NB4 (cell line): ENCODE measurements around the gene CCDC27.

Experiments used
- DNase-seq: peaks from one replicate; pipeline ENCODE4 v3.0.0; 2010; ENCODE audit warnings: low read depth
- H3K4me3 ChIP-seq: one replicate; pipeline ENCODE4 v1.5.1; 2011; ENCODE audit warnings: mild to moderate bottlenecking, low read depth, low read length, moderate library complexity
- CTCF ChIP-seq: IDR thresholded peaks from one replicate; pipeline ENCODE4 v1.5.1; 2012; ENCODE audit warnings: low read depth, low read length
- MAX ChIP-seq: IDR thresholded peaks from 2 replicates; pipeline ENCODE4 v1.6.1; 2011; ENCODE audit warnings: low read depth, low read length
- MYC ChIP-seq: IDR thresholded peaks from 2 replicates; pipeline ENCODE4 v1.6.1; 2011; ENCODE audit warnings: low read depth, low read length
- POLR2A ChIP-seq: IDR thresholded peaks from 2 replicates; pipeline ENCODE4 v1.6.1; 2011; ENCODE audit warnings: mild to moderate bottlenecking; ENCODE audit not compliant: insufficient read length; ENCODE audit errors: extremely low read depth

Gene CCDC27

GRCh38 chr1:3752400-3752945 is at the start of gene CCDC27:
Gene CCDC27 (plus strand): TSS chr1:3752450. CDS start chr1:3752482, 32 bp downstream.
- no peak within 1 kb of the TSS for H3K4me3 ChIP-seq
- no peak for DNase-seq
- TF ChIP-seq MAX (no peak), CTCF (no peak), POLR2A (no peak), MYC (no peak)

GRCh38 chr1:3702528-3702927 is 49.7 kb upstream of the CCDC27 start:
- no peak for TF ChIP-seq CTCF
- no peak for TF ChIP-seq POLR2A
- no peak for TF ChIP-seq MYC
- no peak for TF ChIP-seq MAX
- DNase-seq: no peak
- no peak overlapping the region for H3K4me3 ChIP-seq

- TF ChIP-seq POLR2A: no peak
- no peak for TF ChIP-seq CTCF
- TF ChIP-seq MAX: no peak
- TF ChIP-seq MYC: no peak
- DNase-seq: no peak
- no peak overlapping the region for H3K4me3 ChIP-seq
Measured at GRCh38 chr1:3702990-3703728, 49.1 kb upstream of the CCDC27 start.

- H3K4me3 ChIP-seq: no peak overlapping the region
- DNase-seq: no peak
- no peak for TF ChIP-seq CTCF
- TF ChIP-seq MYC: no peak
- no peak for TF ChIP-seq POLR2A
- no peak for TF ChIP-seq MAX
Measured at GRCh38 chr1:3703786-3704371, 48.4 kb upstream of the CCDC27 start.

- no peak for DNase-seq
- TF ChIP-seq CTCF (no peak), MAX (no peak), MYC (no peak), POLR2A (no peak)
- no peak overlapping the region for H3K4me3 ChIP-seq
Measured at GRCh38 chr1:3705341-3705950, 46.8 kb upstream of the CCDC27 start.
